Measurements from ENCODE around the gene SMAD3. TPM values are rescaled to one million over a fixed set of nuclear protein-coding genes. Genes with fewer than 3 reads are reported as not detected.

Gene SMAD3
- total RNA-seq, 2 donors from 2014 or later = 19.7 to 52.4 TPM

- Histone ChIP-seq H3K4me1 (peaks cover 23% of the 10 kb centered on the region), H3K36me3 (replicated peaks in 1 of 2; ENCODE audit: insufficient read depth in 1 of 2, low read depth in 2 of 2) (peaks cover 0 to 3% of the 10 kb centered on the region in 2 donors), H3K27ac (no peak overlapping the region), H3K27me3 (no peaks in the 10 kb centered on the region), H3K4me3 (no peak overlapping the region), H3K9me3 (no peaks in the 10 kb centered on the region)
- 78 to 90% methylated on average over 12 to 15 of the region's 17 CpGs for WGBS, 2 donors
- ATAC-seq = no peak
- intact Hi-C loops (cut with DNase I) = no loop called here
- DNase-seq = no peak
- TF ChIP-seq, protein P1, sequence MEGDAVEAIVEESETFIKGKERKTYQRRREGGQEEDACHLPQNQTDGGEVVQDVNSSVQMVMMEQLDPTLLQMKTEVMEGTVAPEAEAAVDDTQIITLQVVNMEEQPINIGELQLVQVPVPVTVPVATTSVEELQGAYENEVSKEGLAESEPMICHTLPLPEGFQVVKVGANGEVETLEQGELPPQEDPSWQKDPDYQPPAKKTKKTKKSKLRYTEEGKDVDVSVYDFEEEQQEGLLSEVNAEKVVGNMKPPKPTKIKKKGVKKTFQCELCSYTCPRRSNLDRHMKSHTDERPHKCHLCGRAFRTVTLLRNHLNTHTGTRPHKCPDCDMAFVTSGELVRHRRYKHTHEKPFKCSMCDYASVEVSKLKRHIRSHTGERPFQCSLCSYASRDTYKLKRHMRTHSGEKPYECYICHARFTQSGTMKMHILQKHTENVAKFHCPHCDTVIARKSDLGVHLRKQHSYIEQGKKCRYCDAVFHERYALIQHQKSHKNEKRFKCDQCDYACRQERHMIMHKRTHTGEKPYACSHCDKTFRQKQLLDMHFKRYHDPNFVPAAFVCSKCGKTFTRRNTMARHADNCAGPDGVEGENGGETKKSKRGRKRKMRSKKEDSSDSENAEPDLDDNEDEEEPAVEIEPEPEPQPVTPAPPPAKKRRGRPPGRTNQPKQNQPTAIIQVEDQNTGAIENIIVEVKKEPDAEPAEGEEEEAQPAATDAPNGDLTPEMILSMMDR (IDR thresholded peaks at IDR 0.05) = no peak
- no peak for TF ChIP-seq POLR2A (IDR thresholded peaks at IDR 0.05)
Measured at GRCh38 chr15:67164811-67165253, 99.4 kb downstream of the SMAD3 start.

DNA sequence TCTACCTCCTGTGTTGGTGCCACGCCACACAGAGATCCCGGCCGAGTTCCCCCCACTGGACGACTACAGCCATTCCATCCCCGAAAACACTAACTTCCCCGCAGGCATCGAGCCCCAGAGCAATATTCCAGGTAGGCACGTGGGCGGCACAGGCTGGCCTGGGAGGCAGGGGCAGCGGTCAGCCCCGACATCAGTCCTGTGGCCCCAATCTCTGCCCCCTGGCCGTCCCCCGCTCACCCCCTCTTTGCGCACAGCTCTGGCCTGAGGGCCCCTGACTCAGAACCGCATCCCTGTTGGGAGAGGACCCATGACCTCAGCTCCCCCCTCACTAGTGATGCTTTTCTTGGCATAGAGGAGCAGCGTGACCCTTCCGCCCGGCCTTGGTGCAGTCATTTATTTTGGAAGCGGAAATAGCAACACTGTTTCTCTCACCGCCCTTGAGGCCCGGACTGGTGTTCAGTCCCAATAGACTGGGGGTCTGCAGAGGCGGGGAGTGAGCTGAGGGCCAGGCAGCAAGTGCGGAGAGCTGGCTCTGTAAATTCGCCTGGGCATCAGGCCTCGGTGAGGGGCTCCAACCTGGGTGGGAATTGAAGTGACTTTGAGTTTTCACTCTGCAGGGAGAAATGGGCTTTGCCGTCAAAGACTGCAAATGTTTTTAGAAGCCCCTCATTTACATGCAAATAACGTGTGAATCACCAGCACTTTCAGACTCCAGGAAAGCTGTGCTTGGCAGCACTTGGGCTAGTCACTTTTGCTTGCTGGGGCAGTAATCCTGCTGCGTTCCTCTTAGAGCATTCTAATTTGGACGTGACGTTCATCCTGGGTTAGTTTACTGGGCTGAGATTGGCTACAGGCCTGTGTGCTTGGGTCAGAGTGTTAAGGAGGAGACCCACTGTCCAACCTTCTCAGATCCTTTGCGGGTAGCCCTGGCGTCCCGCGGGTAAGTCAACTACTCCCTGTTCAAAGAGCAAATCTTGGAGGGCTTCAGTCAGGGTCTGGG lies 100.2 kb downstream of the SMAD3 start:
- DNase-seq = no peak
- no peak overlapping the region for H3K4me3 ChIP-seq
- 84 to 86% methylated on average over 32 to 34 of the region's 34 CpGs for WGBS, 2 donors
- no peak overlapping the region for H3K27ac ChIP-seq
- peaks cover 23% of the 10 kb centered on the region for H3K4me1 ChIP-seq
- intact Hi-C loops (cut with DNase I) = no loop called here
- no peak for ATAC-seq
- H3K27me3 ChIP-seq = no peaks in the 10 kb centered on the region
- TF ChIP-seq POLR2A (IDR thresholded peaks at IDR 0.05) = no peak
- TF ChIP-seq, protein P1 (IDR thresholded peaks at IDR 0.05) = no peak
- peaks cover 0 to 3% of the 10 kb centered on the region in 2 donors for H3K36me3 ChIP-seq (replicated peaks in 1 of 2; ENCODE audit: insufficient read depth in 1 of 2, low read depth in 2 of 2)
- H3K9me3 ChIP-seq = no peaks in the 10 kb centered on the region

- peaks cover 23% of the 10 kb centered on the region for H3K4me1 ChIP-seq
- TF ChIP-seq POLR2A (IDR thresholded peaks at IDR 0.05) = no peak
- TF ChIP-seq, protein P1 (IDR thresholded peaks at IDR 0.05) = no peak
- ATAC-seq = no peak
- no peak overlapping the region for H3K4me3 ChIP-seq
- no peaks in the 10 kb centered on the region for H3K9me3 ChIP-seq
- no peak for DNase-seq
- H3K27me3 ChIP-seq = no peaks in the 10 kb centered on the region
- 79 to 82% methylated on average over 12 to 13 of the region's 13 CpGs for WGBS, 2 donors
- H3K27ac ChIP-seq = no peak overlapping the region
- intact Hi-C loops (cut with DNase I) = no loop called here
- peaks cover 0 to 3% of the 10 kb centered on the region in 2 donors for H3K36me3 ChIP-seq (replicated peaks in 1 of 2; ENCODE audit: insufficient read depth in 1 of 2, low read depth in 2 of 2)
Measured at GRCh38 chr15:67166280-67167009, 101.0 kb downstream of the SMAD3 start.

DNA sequence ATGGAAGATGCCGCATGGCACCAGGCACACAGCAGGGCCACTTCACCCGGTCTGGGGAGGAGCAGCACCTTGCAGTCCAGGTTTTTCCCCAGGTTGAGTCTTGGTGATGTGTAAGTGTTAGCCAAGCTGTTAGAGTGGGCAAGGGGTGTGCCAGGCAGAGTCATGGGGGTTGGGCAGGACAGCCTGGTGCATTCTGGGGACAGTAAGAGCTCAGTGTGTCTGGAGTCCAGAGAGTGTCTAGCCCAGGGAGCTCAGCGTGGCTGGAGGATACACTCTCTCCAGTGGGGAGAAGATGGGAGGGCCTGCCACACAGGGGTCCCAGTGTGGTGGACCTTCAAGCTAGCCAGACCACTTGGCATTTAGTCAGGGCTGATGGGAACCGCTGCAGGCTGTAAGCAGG lies 101.7 kb downstream of the SMAD3 start:
- Histone ChIP-seq H3K4me1 (peaks cover 17% of the 10 kb centered on the region), H3K4me3 (no peak overlapping the region), H3K9me3 (no peaks in the 10 kb centered on the region), H3K27me3 (no peaks in the 10 kb centered on the region), H3K36me3 (replicated peaks in 1 of 2; ENCODE audit: insufficient read depth in 1 of 2, low read depth in 2 of 2) (peaks cover 0 to 3% of the 10 kb centered on the region in 2 donors), H3K27ac (no peak overlapping the region)
- DNase-seq = no peak
- intact Hi-C loops (cut with DNase I) = no loop called here
- WGBS, 2 donors = 77 to 83% methylated on average over 3 to 4 of the region's 4 CpGs
- TF ChIP-seq POLR2A (IDR thresholded peaks at IDR 0.05) = no peak
- TF ChIP-seq, protein P1 (IDR thresholded peaks at IDR 0.05) = no peak
- ATAC-seq = no peak

Measured in body of pancreas (tissue), 4 donors.